ENCODE data around the gene SLC13A2. TPM values are rescaled to one million over a fixed set of nuclear protein-coding genes. Genes with fewer than 3 reads are reported as not detected.

The SLC13A2 gene
- total RNA-seq, 1 donor from 2014 or later: not detected

GRCh38 chr17:28503420-28503819 lies 30.0 kb downstream of the SLC13A2 start:
- Mint-ChIP-seq H3K27me3 (ENCODE audit: low read depth, unreplicated experiment) (peaks cover 50% of the 10 kb centered on the region), H3K9me3 (ENCODE audit: unreplicated experiment) (no peaks in the 10 kb centered on the region), H3K27ac (ENCODE audit: unreplicated experiment) (no peak overlapping the region), H3K36me3 (ENCODE audit: low read depth, unreplicated experiment) (no peaks in the 10 kb centered on the region), H3K4me1 (ENCODE audit: low read depth, unreplicated experiment) (no peaks in the 10 kb centered on the region), H3K4me3 (ENCODE audit: unreplicated experiment) (no peak overlapping the region)
- no peak for DNase-seq (ENCODE audit: low read depth)
- no peak for TF ChIP-seq CTCF (IDR thresholded peaks at IDR 0.05; ENCODE audit: insufficient read depth, low read depth, low read length)
- TF ChIP-seq EZH2 (IDR thresholded peaks at IDR 0.05; ENCODE audit: insufficient read depth, low read length): no peak
- H2AFZ ChIP-seq (ENCODE audit: low read depth, low read length): no peak overlapping the region
- H3K79me2 ChIP-seq (ENCODE audit: insufficient read depth, low read length): no peaks in the 10 kb centered on the region
- no peak overlapping the region for H3K4me3 ChIP-seq (ENCODE audit: insufficient read depth, low read depth, low read length)
- no peak overlapping the region for H3K9ac ChIP-seq (ENCODE audit: low read length)
- H3K9me3 ChIP-seq (ENCODE audit: insufficient read depth, low read depth, low read length): no peaks in the 10 kb centered on the region
- no peak overlapping the region for H3K4me2 ChIP-seq (ENCODE audit: low read length)
- no peaks in the 10 kb centered on the region for H4K20me1 ChIP-seq (ENCODE audit: insufficient read depth, low read length)
- no peaks in the 10 kb centered on the region for H3K4me1 ChIP-seq (ENCODE audit: insufficient read depth, low read length)
- peaks cover 27% of the 10 kb centered on the region for H3K27me3 ChIP-seq (ENCODE audit: insufficient read depth, low read length)
- no peak overlapping the region for H3K27ac ChIP-seq (ENCODE audit: low read depth, low read length)
- FAIRE-seq: no peak
- H3K36me3 ChIP-seq (ENCODE audit: insufficient read depth, low read length): no peaks in the 10 kb centered on the region

DNA sequence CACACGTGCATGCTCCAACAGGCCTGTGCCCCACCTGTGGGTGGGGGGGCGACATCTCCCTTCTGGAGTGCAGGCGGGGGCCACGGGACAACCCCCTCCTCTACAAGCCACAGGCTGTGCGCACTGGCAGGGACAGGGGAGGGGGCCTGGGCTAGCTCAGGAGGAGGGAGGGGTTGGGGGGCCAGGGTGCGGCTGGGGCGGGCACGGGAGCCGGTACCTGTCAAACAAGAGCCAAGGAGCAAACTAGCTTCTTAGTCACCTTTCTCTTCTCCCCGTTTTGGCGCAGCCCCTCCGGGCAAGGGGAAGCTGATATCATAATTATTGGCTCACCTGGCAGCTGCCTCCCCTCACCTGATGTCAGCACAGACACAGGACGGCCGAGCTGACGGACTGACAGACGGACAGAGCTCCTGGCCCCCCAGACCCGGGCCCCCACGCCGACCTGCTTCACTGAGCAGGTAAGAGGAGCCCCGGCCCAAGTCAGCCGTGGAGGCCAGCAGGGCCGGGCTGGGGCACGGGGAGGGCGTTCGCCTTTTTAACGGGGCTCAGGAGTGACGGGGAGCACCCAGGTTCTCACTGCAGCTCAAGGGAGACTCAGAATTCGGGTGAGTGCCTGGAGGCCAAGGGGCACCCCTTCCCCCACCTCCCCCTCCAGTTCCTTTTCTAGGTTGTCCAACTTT lies 32.7 kb downstream of the SLC13A2 start, which contains the start of gene FOXN1:
Gene FOXN1 (plus strand): TSS at position 363 of the 680 bp plus-strand sequence. CDS start 17,622 bp downstream, outside the sequence.
- H3K9me3 Mint-ChIP-seq (ENCODE audit: unreplicated experiment): no peaks in the 10 kb centered on the region
- peaks cover 10% of the 10 kb centered on the region for H3K4me1 Mint-ChIP-seq (ENCODE audit: low read depth, unreplicated experiment)
- Histone ChIP-seq H3K36me3 (ENCODE audit: insufficient read depth, low read length) (no peaks in the 10 kb centered on the region), H4K20me1 (ENCODE audit: insufficient read depth, low read length) (no peaks in the 10 kb centered on the region), H3K4me3 (ENCODE audit: insufficient read depth, low read depth, low read length) (no peak within 1 kb of the TSS), H3K27ac (ENCODE audit: low read depth, low read length) (no peak within 1 kb of the TSS), H3K4me1 (ENCODE audit: insufficient read depth, low read length) (no peaks in the 10 kb centered on the region), H2AFZ (ENCODE audit: low read depth, low read length) (no peak within 1 kb of the TSS), H3K9me3 (ENCODE audit: insufficient read depth, low read depth, low read length) (no peaks in the 10 kb centered on the region), H3K79me2 (ENCODE audit: insufficient read depth, low read length) (no peaks in the 10 kb centered on the region), H3K9ac (ENCODE audit: low read length) (no peak within 1 kb of the TSS), H3K27me3 (ENCODE audit: insufficient read depth, low read length) (peaks cover 35% of the 10 kb centered on the region), H3K4me2 (ENCODE audit: low read length) (no peak within 1 kb of the TSS)
- no peak for FAIRE-seq
- H3K27ac Mint-ChIP-seq (ENCODE audit: unreplicated experiment): no peak within 1 kb of the TSS
- DNase-seq (ENCODE audit: low read depth): no peak
- peaks cover 57% of the 10 kb centered on the region for H3K27me3 Mint-ChIP-seq (ENCODE audit: low read depth, unreplicated experiment)
- TF ChIP-seq CTCF (IDR thresholded peaks at IDR 0.05; ENCODE audit: insufficient read depth, low read depth, low read length) (no peak), EZH2 (IDR thresholded peaks at IDR 0.05; ENCODE audit: insufficient read depth, low read length) (no peak)
- H3K36me3 Mint-ChIP-seq (ENCODE audit: low read depth, unreplicated experiment): no peaks in the 10 kb centered on the region
- H3K4me3 Mint-ChIP-seq (ENCODE audit: unreplicated experiment): peak within 1 kb of the TSS; percentile 67

Data from astrocyte (in vitro differentiated cells and primary cell).